ENCODE measurements around the gene LMAN1L.
A peak's percentile ranks its signal among the peaks of the same experiment; 100 is the strongest.

The LMAN1L gene

DNA sequence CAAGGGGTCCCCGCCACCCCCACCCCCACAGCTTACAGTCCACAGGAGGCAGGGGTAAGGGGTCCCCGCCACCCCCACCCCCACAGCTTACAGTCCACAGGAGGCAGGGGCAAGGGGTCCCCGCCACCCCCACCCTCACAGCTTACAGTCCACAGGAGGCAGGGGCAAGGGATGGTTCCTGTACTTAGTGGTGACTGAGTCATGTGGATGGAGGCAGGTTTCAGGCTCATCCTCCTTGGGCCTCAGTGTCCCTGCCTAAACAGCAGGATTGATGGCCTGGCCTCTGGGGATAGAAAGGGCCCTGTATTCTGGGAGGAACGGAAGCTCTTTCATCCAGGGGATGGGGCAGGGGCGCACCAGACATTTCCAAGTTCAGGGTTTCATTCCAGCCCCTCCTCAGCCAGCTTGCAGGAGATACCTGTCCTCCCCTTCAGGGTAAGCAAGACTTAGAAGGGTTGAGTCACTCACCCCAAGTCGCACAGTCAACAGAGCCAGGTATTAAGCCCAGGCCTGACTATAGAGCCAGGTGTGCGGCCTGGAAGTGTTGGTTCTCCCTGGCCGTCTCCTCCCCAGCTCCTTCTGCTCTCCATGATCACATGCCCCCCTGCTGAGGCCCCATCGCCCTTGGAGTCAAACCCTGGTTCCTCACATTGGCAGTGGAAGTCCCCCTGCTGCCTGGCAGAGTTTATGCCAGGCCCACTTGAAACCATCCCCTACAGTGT is 18.2 kb upstream of the LMAN1L start:
- DNase-seq, result no peak

DNA sequence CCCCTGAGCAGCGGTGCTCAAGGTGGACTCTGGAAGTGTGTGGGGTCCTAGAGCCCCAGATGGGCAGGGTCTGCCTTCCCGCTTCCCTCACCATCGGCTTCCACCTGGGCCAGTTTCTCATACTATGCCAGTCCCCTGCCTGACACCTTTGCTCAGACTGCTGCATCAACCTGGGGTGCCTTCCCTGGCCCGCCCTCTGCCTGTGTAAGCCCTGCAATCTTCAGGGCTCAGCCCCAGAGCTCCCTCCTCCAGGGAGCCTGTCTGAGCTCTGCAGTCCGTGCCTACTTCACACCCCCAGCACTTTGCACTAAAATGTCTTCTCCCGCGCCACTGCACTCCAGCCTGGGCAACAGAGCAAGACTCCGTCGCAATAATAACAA is 17.7 kb upstream of the LMAN1L start:
- no peak for DNase-seq

DNA sequence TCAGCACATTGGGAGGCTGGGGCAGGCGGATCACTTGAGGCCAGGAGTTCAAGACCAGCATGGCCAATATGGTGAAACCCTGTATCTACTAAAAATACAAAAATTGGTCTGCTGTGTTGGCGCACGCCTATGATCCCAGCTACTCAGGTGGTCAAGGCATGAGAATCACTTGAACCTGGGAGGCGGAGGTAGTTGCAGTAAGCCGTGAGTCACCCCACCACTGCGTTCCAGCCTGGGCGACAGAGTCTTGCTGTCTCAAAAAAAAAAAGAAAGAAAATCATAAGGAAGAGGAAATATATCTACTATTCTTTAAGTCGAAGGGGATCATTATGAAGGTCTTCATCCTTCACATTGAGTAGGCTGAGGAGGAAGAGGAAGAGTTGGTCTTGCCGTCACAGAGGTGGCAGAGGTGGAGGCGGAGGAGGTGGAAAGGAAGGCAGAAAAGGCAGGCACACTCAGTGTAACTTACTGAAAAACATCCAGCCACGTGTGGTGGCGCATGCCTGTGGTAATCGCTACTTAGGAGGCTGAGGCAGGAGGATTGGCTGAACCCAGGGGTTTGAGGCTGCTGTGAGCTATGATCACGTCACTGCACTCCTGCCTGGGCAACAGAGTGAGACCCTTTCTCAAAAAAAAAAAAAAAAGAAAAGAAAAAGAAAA is 16.5 kb upstream of the LMAN1L start:
- no peak for DNase-seq

DNA sequence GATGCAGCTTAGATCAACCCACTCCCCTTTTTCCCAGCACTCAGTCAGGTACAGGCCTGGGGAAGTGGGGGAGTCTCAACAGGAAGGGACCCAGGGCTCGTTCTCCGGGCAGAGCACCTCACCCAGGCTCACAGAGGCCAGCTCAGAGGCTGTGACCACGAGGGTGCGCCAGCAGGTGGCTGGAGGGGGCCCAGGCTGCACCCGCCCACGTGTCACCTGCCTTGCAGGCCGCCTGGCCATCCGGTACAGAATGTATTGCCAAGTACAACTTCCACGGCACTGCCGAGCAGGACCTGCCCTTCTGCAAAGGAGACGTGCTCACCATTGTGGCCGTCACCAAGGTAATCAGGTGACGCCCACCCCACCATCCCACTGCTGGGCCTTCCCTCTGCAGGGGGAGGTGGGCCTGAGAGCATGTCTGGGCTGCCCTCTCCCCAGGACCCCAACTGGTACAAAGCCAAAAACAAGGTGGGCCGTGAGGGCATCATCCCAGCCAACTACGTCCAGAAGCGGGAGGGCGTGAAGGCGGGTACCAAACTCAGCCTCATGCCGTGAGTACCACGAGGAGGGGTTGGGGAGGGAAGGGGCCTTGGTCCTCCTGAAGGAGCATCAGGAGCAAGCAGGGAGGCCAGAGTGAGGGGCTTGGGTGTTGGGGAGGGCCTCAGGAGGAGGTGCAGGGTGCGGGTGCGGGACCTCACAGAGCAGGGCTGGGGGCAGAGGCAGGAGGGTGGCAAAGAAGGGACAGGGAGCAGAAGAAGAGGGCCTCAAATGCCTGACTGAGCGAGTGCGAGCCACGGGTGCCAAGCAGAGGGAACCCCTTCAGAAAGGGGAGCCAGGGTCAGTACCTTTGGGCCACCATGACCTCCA is 14.0 kb upstream of the LMAN1L start:
- no peak for DNase-seq

DNA sequence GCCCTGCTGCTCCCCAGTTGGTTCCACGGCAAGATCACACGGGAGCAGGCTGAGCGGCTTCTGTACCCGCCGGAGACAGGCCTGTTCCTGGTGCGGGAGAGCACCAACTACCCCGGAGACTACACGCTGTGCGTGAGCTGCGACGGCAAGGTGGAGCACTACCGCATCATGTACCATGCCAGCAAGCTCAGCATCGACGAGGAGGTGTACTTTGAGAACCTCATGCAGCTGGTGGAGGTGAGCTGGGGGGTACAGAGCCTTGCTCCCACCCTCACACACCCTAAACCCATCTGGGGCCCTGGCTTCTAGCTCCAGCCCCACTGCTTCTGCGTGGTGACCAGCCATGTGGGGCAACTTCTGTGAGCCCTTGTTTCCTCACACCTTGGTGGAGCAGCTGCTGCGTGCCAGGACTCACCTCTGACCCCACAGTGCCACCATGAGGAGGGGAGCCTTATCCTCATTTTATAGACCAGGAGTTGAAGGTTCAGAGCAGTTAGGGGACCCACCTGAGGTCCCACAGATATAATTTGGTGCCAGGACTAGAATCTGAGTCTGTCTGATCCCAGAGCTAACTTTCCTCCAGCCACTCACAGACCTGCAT is 13.3 kb upstream of the LMAN1L start:
- no peak for DNase-seq

DNA sequence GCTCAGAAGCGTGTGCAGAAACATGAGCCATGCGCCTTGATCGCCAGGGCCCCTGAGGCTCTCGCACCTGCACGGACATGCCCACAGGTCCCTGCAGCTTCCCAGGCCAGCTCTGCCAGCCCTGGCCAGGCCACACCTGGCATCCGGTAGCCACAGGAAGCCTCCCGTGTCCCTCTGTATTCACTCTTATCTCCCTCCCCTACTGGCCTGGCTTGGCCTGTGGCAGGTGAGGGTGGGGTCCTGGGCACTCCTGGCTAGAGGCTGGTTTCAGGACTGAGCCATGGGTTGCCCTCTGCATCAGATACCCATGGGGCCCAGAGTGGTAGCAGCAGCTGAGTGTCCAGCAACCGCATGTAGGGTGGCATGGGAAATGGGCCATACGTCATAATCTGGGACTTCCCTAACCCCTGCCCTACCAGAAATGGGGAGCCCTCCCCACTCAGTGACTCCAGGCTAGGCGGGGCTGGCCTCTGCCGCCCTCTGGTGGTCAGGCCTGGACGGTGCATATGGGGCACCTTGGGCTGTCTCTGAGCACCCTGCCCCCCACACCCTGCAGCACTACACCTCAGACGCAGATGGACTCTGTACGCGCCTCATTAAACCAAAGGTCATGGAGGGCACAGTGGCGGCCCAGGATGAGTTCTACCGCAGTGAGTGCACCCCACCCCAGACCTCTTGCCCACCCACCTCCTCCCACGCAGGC is 12.6 kb upstream of the LMAN1L start:
- DNase-seq, result peak; percentile 84

DNA sequence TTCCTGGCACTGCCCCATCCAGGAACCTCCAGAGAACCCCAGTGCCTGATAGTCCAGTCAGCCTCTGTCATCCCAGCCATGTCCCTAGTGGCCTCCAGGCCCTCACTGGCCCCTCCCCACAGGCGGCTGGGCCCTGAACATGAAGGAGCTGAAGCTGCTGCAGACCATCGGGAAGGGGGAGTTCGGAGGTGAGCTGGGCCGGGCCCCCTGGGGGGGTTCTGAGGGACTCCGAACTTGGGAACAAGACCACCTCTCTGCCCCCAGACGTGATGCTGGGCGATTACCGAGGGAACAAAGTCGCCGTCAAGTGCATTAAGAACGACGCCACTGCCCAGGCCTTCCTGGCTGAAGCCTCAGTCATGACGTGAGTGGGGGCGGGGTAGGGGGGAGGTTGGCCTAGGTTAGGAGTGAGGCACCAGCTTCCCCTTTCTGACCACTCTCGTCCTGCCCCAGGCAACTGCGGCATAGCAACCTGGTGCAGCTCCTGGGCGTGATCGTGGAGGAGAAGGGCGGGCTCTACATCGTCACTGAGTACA is 12.0 kb upstream of the LMAN1L start:
- DNase-seq, result no peak

DNA sequence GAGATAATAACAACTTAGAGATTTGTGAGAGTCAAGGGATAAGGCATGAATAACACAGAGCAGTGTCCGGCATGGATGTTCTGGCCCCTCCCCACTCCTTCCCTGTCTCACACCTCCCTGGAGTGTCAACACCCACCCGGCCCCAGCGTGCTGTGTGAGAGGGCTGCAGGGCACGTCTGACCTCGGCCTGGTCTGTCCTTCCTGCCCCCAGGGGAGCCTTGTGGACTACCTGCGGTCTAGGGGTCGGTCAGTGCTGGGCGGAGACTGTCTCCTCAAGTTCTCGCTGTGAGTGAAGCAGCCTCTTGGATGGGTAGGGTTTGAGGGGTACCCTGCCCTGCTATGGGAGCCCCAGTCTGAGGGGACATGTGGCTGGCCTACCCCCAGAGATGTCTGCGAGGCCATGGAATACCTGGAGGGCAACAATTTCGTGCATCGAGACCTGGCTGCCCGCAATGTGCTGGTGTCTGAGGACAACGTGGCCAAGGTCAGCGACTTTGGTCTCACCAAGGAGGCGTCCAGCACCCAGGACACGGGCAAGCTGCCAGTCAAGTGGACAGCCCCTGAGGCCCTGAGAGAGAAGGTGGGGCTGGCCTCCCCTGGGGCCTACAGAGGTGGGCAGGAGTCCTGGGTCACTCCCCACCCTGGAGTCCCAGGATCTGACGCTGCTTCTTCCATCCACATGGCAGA is 11.2 kb upstream of the LMAN1L start:
- no peak for DNase-seq

DNA sequence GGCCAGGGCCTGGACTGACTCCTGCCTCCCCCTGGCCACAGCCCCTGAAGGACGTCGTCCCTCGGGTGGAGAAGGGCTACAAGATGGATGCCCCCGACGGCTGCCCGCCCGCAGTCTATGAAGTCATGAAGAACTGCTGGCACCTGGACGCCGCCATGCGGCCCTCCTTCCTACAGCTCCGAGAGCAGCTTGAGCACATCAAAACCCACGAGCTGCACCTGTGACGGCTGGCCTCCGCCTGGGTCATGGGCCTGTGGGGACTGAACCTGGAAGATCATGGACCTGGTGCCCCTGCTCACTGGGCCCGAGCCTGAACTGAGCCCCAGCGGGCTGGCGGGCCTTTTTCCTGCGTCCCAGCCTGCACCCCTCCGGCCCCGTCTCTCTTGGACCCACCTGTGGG is 10.3 kb upstream of the LMAN1L start:
- no peak for DNase-seq

DNA sequence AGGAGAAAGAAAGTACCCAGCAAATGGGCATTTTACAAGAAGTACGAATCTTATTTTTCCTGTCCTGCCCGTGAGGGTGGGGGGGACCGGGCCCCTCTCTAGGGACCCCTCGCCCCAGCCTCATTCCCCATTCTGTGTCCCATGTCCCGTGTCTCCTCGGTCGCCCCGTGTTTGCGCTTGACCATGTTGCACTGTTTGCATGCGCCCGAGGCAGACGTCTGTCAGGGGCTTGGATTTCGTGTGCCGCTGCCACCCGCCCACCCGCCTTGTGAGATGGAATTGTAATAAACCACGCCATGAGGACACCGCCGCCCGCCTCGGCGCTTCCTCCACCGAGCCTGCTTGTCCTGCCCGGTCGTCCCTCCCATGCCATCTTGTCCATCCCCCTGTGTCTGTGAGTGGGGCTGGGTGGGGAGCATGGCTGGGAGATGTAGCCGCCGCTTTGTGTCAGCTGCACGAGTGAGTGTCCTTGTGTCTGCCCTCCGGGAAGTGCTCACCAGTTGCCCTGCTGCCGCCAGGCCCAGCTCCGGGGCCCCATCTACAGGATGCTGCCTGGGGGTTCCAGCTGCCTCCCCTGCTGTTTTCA is 9.7 kb upstream of the LMAN1L start:
- DNase-seq, result no peak

DNA sequence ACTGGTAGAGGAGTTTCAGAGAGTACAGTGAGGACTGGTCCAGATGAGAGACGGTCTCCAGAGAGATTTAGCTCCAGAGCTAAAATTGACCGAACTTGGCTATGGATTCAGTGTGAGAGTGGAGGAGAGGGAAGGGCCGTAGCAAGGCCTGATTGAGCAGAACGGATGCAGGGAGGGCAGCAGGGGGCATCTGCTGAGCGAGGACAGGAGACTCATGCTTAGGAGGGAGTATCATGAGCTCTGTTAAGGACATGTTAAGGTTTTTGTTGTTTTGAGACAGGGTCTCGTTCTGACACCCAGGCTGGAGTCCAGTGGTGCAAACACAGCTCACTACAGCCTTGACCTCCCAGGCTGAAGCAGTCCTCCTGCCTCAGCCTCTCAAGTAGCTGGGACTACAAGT is 7.7 kb upstream of the LMAN1L start:
- DNase-seq, result no peak

DNA sequence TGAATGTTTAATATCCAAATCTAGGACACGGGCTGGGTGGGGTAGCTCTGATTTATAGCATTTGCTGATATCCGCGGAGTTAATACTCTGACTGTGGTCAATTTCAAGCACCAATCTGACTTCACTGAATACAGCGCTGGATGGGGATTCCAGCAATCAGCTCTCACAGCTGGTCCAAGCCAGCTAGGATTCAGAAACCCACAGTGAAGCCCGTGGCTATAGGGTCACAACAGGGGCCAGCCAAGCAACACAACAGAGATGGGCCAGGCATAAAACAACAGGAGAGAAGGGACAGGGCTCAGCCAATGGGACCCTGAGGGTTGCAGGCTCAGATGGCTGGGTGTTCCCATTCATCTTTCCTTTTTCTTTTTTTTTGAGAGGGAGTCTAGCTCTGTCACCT is 5.4 kb upstream of the LMAN1L start:
- no peak for DNase-seq

DNA sequence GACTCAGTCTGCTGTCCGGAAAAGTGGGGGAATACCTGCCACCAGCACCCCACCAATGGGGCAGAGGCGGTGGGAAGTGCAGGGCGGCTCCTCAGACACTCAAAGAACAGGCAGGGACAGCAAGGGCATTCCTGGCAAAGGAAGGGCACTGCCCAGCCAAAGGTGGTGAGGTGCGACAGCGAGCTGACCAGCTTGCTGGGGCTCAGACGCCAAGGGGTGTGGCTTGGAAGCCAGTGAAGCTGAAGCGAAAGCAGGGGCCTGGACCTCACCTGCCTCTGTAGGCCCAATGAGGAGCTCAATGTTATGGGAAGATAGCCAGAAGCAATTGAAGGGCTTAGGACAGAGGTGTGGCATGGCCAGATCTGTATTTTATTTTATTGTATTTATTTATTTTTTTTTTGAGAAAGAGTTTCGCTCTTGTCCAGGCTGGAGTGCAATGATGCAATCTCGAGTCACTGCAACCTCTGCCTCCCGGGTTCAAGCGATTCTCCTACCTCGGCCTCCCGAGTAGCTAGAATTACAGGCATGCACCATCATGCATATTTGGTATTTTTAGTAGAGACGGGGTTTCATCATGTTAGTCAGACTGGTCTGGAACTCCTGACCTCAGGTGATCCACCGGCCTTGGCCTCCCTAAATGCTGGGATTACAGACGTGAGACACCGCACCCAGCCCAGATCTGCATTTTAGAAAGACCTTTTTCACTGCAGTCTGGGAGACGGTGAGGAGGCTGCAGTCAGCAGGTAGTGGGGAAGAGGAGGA is 4.4 kb upstream of the LMAN1L start:
- DNase-seq, result no peak

DNA sequence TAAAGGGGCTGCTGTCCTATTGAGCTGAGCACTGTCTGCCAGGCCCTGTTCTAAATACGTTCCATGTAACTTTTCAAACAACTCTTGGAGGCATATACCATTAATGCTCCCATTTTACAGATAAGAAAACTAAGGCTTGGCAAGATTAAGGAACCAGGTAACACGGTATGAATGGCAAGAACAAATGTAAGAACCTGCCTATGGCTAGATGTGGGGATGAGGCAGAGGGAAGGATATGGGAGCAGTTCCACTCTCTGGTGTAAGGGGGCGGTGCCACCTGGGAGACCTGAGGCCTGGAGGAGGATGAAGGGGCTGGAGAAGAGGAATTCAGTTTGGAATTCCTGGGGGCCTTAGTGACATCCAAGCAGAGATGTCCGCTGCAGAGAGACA is 3.8 kb upstream of the LMAN1L start:
- no peak for DNase-seq

DNA sequence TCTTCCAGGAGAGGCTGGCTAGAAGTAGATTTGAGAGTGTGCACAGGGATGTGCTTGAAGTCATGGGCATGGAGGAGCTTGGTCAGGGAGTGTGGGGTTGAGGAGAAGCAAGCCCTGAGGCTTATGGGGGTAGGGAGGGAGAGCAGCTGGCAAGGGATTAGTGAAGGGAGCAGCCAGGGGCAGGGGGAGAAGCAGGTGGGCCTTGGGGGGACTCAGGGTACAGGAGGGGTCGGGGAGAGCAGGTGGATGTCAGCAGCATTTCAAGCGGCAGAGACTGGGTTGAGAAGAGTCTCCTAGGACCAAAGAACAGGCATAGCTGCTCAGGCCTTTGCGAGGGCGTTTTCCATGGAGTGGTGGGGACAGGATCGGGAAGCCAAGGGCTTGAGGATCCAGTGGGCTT is 3.4 kb upstream of the LMAN1L start:
- no peak for DNase-seq

DNA sequence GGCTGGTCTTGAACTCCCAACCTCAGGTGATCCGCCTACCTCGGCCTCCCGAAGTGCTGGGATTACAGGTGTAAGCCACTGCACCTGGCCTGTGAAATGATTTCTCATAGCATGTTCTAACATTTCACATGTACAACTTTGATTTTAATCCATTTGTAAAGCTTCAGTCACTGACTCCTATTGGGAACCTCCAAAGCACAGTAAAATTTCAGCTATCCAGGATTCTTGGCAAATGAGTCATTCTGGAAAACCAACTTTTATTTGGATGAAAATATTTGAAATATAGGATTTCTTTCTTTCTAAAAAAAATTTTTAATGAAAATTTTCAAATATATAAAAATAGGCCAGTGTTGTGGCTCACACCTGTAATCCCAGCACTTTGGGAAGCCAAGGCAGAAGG is 2.7 kb upstream of the LMAN1L start:
- no peak for DNase-seq

DNA sequence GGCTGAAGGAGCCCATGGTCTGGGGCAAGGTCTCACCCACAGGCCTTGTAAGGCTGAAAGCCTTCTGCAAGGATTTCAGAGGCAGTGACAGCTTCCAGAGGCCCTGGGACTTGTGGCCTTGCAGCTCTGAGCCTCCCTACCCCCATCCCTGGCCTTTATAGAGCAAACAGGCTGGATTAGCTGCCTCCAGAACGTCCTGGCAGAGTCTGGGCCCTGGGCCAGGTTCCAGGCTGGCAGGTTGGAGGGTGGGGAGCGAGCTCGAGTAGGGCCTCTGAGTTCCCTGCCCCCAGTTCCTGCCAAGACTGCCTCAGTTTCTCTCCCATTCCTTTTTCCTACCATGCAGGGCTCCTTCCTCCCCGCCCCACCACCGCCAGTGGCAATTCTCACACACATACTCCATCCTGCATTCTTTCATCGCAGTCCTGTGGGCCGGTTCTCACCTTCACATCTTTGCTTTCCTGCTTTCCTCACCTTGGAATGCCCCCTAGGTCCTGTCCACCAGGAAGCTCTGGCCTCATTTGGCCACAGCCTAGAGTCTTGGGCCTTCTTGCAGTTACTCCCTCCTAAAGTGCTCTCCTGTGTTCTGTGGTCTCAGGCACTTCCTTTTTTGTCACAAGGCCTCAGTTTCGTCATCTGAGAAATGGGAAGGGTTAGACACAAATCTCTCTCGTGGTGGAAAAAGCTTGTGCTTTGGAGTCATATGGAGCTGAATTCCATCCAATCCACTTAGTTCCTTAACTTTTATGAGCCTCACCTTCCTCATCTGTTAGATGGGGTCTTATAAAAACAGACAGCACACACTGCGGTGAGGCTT is 2.7 kb downstream of the LMAN1L start:
- DNase-seq, result no peak

DNA sequence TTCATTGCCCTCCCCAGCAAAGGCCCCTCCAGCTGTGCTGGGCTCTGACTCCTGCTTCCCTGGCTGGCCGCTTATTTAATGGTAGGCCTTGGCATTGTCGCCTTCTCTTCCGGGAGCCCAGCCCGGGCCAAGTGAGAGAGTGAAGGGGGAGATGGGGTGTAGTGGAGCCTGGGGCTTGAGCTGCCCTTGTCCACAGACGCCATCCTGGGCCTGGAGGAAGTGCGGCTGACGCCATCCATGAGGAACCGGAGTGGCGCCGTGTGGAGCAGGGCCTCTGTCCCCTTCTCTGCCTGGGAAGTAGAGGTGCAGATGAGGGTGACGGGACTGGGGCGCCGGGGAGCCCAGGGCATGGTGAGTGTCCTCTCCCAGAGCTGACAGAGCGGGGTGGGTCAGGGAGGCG is 3.3 kb downstream of the LMAN1L start:
- DNase-seq, result no peak

DNA sequence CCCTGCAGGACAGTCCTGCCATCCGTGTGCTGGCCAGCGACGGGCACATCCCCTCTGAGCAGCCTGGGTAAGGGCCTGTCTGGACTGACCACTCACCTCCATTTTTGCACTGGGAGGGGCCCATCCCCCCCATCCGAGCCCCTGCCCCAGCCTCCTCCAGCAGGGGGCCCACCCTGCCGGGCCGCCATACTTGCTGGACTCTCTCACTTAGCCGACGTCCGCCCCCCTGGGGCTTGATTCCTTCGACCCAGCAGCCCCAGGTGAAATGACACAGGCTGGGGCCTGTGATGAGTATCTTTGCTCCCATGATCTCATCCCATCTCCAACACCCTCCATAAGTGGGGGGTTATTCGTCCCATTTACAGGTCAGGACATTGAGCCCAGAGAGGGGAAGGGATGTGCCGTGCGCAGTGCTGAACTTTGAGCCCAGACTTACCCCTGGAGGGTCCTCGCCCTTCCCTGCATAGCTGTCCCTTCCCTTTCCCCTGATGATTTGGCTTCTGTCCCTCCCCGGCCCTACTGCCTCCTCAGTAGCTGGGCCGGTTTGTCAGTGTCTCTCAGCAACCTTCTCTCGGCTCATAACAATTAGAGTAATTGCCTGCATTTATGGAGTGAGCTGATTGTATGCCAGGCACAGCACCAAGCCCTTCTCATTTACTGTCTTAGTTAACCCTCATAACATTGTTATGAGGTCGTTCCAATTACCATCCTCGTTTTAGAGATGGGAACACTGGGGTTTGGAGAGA is 4.2 kb downstream of the LMAN1L start:
- DNase-seq, result no peak

Data from T-helper 9 cell (primary cell).